H1 (cell line): ENCODE data around the gene COX19. TPM values are rescaled to one million over a fixed set of nuclear protein-coding genes. Genes with fewer than 3 reads are reported as not detected.
A peak's percentile ranks its signal among the peaks of the same experiment; 100 is the strongest.

Experiments
- CTCF ChIA-PET: fragments of 300-600 bp; sonication (Branson Sonifier 250); formaldehyde crosslinking; loops from one replicate; lab custom pipeline; 2021; ENCODE audit not compliant: partially characterized antibody; lab: Charles Lee
- POLR2A ChIA-PET: fragments of 300-600 bp; sonication (Branson Sonifier 250); formaldehyde crosslinking; loops from one replicate; lab custom pipeline; 2021; ENCODE audit warnings: inconsistent platforms; ENCODE audit not compliant: partially characterized antibody; lab: Charles Lee
- DNase-seq, 2 experiments: peaks; one replicate each; pipeline versions ENCODE4 v3.0.0 to v3.0.0-alpha.2; 2010 to 2022; ENCODE audit warnings: low spot score in 2 of 2, low read depth in 1 of 2, mixed read lengths in 1 of 2
- FAIRE-seq: peaks from 2 replicates; lab custom pipeline; 2011; peaks lifted over from hg19 to GRCh38; lab: Jason Lieb, UNC
- H2AFZ ChIP-seq: 2 replicates; pipeline ENCODE4 v1.8.1; 2012; ENCODE audit warnings: low read length, inconsistent platforms
- H2AK5ac ChIP-seq: 2 replicates; pipeline ENCODE4 v1.6.1; 2013; ENCODE audit warnings: low read depth, low read length
- H2BK120ac ChIP-seq: replicated peaks from 2 replicates; pipeline ENCODE3; 2013; ENCODE audit warnings: low read depth, low read length, inconsistent platforms
- H2BK12ac ChIP-seq: 2 replicates; pipeline ENCODE4 v1.6.1; 2013; ENCODE audit warnings: low read depth, low read length
- H2BK15ac ChIP-seq: 2 replicates; pipeline ENCODE4 v1.6.1; 2013; ENCODE audit warnings: low read length
- H2BK20ac ChIP-seq: 2 replicates; pipeline ENCODE4 v1.6.1; 2013; ENCODE audit warnings: low read length
- H2BK5ac ChIP-seq: 2 replicates; pipeline ENCODE4 v1.6.1; 2013; ENCODE audit warnings: low read depth, low read length
- H3K14ac ChIP-seq: 2 replicates; pipeline ENCODE4 v1.6.1; 2013; ENCODE audit warnings: inconsistent platforms; ENCODE audit not compliant: insufficient read length
- H3K18ac ChIP-seq: 2 replicates; pipeline ENCODE4 v1.6.1; 2013; ENCODE audit warnings: low read length; ENCODE audit errors: extremely low read depth
- H3K23ac ChIP-seq: 2 replicates; pipeline ENCODE4 v1.6.1; 2013; ENCODE audit warnings: inconsistent platforms; ENCODE audit not compliant: insufficient read length
- H3K23me2 ChIP-seq: 2 replicates; pipeline ENCODE4 v1.6.1; 2013; ENCODE audit warnings: low read depth, low read length
- H3K27ac ChIP-seq: 2 replicates; pipeline ENCODE4 v1.6.1; 2011; ENCODE audit warnings: low read depth, low read length, inconsistent platforms
- H3K27me3 ChIP-seq, 4 experiments: replicated peaks in 1 of 4; 1 replicate in 1 of 4; 2 replicates in 3 of 4; pipeline versions ENCODE4 v1.6.1 to v1.8.1; 2011 to 2013; ENCODE audit warnings: low read length in 3 of 4, mild to moderate bottlenecking in 3 of 4, inconsistent platforms in 2 of 4, mixed read lengths in 2 of 4, moderate library complexity in 1 of 4; ENCODE audit not compliant: control insufficient read depth in 3 of 4, insufficient read depth in 3 of 4; ENCODE audit errors: extremely low read depth in 1 of 4
- H3K36me3 ChIP-seq, 4 experiments: 2 replicates each; pipeline versions ENCODE4 v1.6.1 to v1.8.1; 2011 to 2013; ENCODE audit warnings: mild to moderate bottlenecking in 4 of 4, low read length in 3 of 4, moderate library complexity in 2 of 4, control low read depth in 1 of 4, inconsistent platforms in 1 of 4; ENCODE audit not compliant: insufficient read depth in 4 of 4, control insufficient read depth in 2 of 4
- H3K4ac ChIP-seq: replicated peaks from 2 replicates; pipeline ENCODE3; 2013; ENCODE audit warnings: low read length, low read depth, mixed read lengths, inconsistent platforms; ENCODE audit not compliant: insufficient read length
- H3K4me1 ChIP-seq, 4 experiments: replicated peaks in 1 of 4; 1 replicate in 1 of 4; 2 replicates in 3 of 4; pipeline versions ENCODE4 v1.6.1 to v1.8.1; 2011 to 2013; ENCODE audit warnings: low read length in 3 of 4, inconsistent platforms in 2 of 4, mixed read lengths in 1 of 4; ENCODE audit not compliant: insufficient read depth in 4 of 4, control insufficient read depth in 3 of 4
- H3K4me2 ChIP-seq, 2 experiments: 2 replicates each; pipeline versions ENCODE4 v1.6.1 to v1.8.1; 2011 to 2013; ENCODE audit warnings: low read depth in 2 of 2, low read length in 2 of 2, control low read depth in 1 of 2, inconsistent platforms in 1 of 2, mild to moderate bottlenecking in 1 of 2; ENCODE audit not compliant: insufficient read depth in 1 of 2
- H3K4me3 ChIP-seq, 4 experiments: fragments of 200-600, 300-600 bp in 1 of 4; sonication (generic), shearing (Covaris generic), sonication (Bioruptor Twin) in 1 of 4; 2 replicates each; pipeline versions ENCODE4 v1.5.1 to v1.8.1; 2011 to 2016; ENCODE audit warnings: low read length in 4 of 4, low read depth in 3 of 4, control low read depth in 2 of 4, inconsistent platforms in 2 of 4, mild to moderate bottlenecking in 2 of 4, mixed read lengths in 1 of 4, moderate library complexity in 1 of 4; ENCODE audit not compliant: insufficient read depth in 2 of 4; ENCODE audit errors: extremely low read depth in 1 of 4
- H3K56ac ChIP-seq: replicated peaks from 2 replicates; pipeline ENCODE3; 2013; ENCODE audit warnings: low read depth, mild to moderate bottlenecking, mixed read lengths, low read length, inconsistent platforms; ENCODE audit not compliant: insufficient read length
- H3K79me1 ChIP-seq: 2 replicates; pipeline ENCODE4 v1.6.1; 2013; ENCODE audit warnings: low read depth, low read length, control low read depth
- H3K79me2 ChIP-seq, 2 experiments: 2 replicates each; pipeline versions ENCODE4 v1.6.1 to v1.8.1; 2012 to 2013; ENCODE audit warnings: low read length in 2 of 2, mild to moderate bottlenecking in 2 of 2, inconsistent platforms in 1 of 2; ENCODE audit not compliant: insufficient read depth in 2 of 2, control insufficient read depth in 1 of 2
- H3K9ac ChIP-seq, 4 experiments: replicated peaks in 1 of 4; 1 replicate in 1 of 4; 2 replicates in 3 of 4; pipeline versions ENCODE4 v1.6.1 to v1.8.1; 2011 to 2013; ENCODE audit warnings: low read depth in 3 of 4, low read length in 3 of 4, control low read depth in 2 of 4, mild to moderate bottlenecking in 2 of 4, moderate library complexity in 2 of 4, inconsistent platforms in 1 of 4; ENCODE audit errors: extremely low read depth in 1 of 4
- H3K9me3 ChIP-seq, 2 experiments: 2 replicates each; pipeline versions ENCODE4 v1.6.1 to v1.8.1; 2012 to 2013; ENCODE audit warnings: mild to moderate bottlenecking in 2 of 2, moderate library complexity in 2 of 2, control low read depth in 1 of 2, inconsistent platforms in 1 of 2, low read depth in 1 of 2, low read length in 1 of 2, mixed read lengths in 1 of 2; ENCODE audit not compliant: insufficient read depth in 2 of 2
- H4K20me1 ChIP-seq, 2 experiments: replicated peaks in 1 of 2; 2 replicates each; pipeline versions ENCODE3 to v1.8.1; 2011 to 2013; ENCODE audit warnings: inconsistent platforms in 2 of 2, low read length in 2 of 2, mild to moderate bottlenecking in 1 of 2; ENCODE audit not compliant: insufficient read depth in 2 of 2, control insufficient read depth in 1 of 2
- H4K5ac ChIP-seq: 2 replicates; pipeline ENCODE4 v1.6.1; 2013; ENCODE audit warnings: low read length, low read depth, mixed read lengths, inconsistent platforms; ENCODE audit not compliant: insufficient read length
- H4K8ac ChIP-seq: 2 replicates; pipeline ENCODE4 v1.8.0; 2013; ENCODE audit warnings: mild to moderate bottlenecking, moderate library complexity, low read length, inconsistent platforms; ENCODE audit not compliant: insufficient read depth; ENCODE audit errors: extremely low read depth
- H4K91ac ChIP-seq: replicated peaks from 2 replicates; pipeline ENCODE3; 2013; ENCODE audit warnings: low read length, mixed read lengths, inconsistent platforms; ENCODE audit not compliant: insufficient read length
- ASH2L ChIP-seq: fragments of 200-600, 300-600 bp; sonication (generic); IDR thresholded peaks from one replicate; pipeline ENCODE4 v1.7.1; 2017; ENCODE audit warnings: low read length
- BACH1 ChIP-seq: IDR thresholded peaks from 2 replicates; pipeline ENCODE4 v1.6.1; 2012; ENCODE audit warnings: low read length, improper control_type of control experiment
- CBX8 ChIP-seq: fragments of 300-800, 300-1000 bp; sonication (generic); IDR thresholded peaks from 2 replicates; pipeline ENCODE4 v1.7.1; 2016; ENCODE audit warnings: low read depth, low read length, borderline replicate concordance
- CHD1 ChIP-seq: IDR thresholded peaks from 2 replicates; pipeline ENCODE4 v1.6.1; 2012; ENCODE audit warnings: low read depth, low read length, improper control_type of control experiment
- GABPA ChIP-seq: IDR thresholded peaks from 2 replicates; pipeline ENCODE4 v1.6.1; 2011; ENCODE audit warnings: mild to moderate bottlenecking, low read length, moderate library complexity, borderline replicate concordance; ENCODE audit not compliant: insufficient read depth
- JUN ChIP-seq: IDR thresholded peaks from 2 replicates; pipeline ENCODE4 v1.6.1; 2011; ENCODE audit warnings: low read depth, mild to moderate bottlenecking, improper control_type of control experiment, low read length
- KDM1A ChIP-seq: fragments of 200-600, 300-600 bp; sonication (generic); IDR thresholded peaks from 2 replicates; pipeline ENCODE4 v1.7.1; 2016; ENCODE audit warnings: mild to moderate bottlenecking, low read length, borderline replicate concordance
- RFX5 ChIP-seq: IDR thresholded peaks from 2 replicates; pipeline ENCODE4 v1.6.1; 2011; ENCODE audit warnings: low read depth, low read length, improper control_type of control experiment, borderline replicate concordance
- TBP ChIP-seq: IDR thresholded peaks from 2 replicates; pipeline ENCODE4 v1.6.1; 2011; ENCODE audit warnings: low read depth, low read length, improper control_type of control experiment
- USF2 ChIP-seq: IDR thresholded peaks from 2 replicates; pipeline ENCODE4 v1.6.1; 2011; ENCODE audit warnings: low read length, improper control_type of control experiment
- WGBS, 2 experiments: shearing (Covaris generic) in 1 of 2; methylation state at CpG; one replicate each; pipeline versions ENCODE4 v1.1.6 to v1.1.7; 2013 to 2015; ENCODE audit warnings: low lambda C conversion rate in 2 of 2, mixed read lengths in 2 of 2, inconsistent platforms in 1 of 2, low coverage in 1 of 2, missing lambda C conversion rate in 1 of 2; ENCODE audit not compliant: insufficient replicate concordance in 2 of 2, insufficient coverage in 1 of 2, insufficient read length in 1 of 2; ENCODE audit errors: extremely low coverage in 1 of 2, missing lambda C conversion rate in 1 of 2; 5-methylcytosine and 5-hydroxymethylcytosine counted together
- polyA plus RNA-seq, 7 experiments: library from polyadenylated mRNA; depleted of rRNA in 3 of 7; stranded (reverse) in 5 of 7; unstranded in 2 of 7; fragments of >200 nt in 5 of 7; fragments of 200-250 nt in 2 of 7; gene quantifications; 1 replicate in 5 of 7; 2 replicates in 1 of 7; 4 replicates in 1 of 7; pipeline versions ENCODE4 v1.2.1 to v1.2.3, GENCODE V29; 2011 to 2013; ENCODE audit warnings: missing spikeins in 2 of 7, mixed read lengths in 2 of 7
- total RNA-seq: library from RNA; stranded (reverse); fragmentation: NEBNext Ultra II Directional; extraction: Animal tissue kit (Norgen Biotek cat#: 25700); gene quantifications from 2 replicates; pipeline ENCODE4 v1.2.1, GENCODE V29; 2021

Gene COX19
- total and polyA plus RNA-seq, 2 of the 8 experiments (the other 6 are each of a cell fraction or from before 2014, with no cell fraction given) = 3.9 to 7.9 TPM

DNA sequence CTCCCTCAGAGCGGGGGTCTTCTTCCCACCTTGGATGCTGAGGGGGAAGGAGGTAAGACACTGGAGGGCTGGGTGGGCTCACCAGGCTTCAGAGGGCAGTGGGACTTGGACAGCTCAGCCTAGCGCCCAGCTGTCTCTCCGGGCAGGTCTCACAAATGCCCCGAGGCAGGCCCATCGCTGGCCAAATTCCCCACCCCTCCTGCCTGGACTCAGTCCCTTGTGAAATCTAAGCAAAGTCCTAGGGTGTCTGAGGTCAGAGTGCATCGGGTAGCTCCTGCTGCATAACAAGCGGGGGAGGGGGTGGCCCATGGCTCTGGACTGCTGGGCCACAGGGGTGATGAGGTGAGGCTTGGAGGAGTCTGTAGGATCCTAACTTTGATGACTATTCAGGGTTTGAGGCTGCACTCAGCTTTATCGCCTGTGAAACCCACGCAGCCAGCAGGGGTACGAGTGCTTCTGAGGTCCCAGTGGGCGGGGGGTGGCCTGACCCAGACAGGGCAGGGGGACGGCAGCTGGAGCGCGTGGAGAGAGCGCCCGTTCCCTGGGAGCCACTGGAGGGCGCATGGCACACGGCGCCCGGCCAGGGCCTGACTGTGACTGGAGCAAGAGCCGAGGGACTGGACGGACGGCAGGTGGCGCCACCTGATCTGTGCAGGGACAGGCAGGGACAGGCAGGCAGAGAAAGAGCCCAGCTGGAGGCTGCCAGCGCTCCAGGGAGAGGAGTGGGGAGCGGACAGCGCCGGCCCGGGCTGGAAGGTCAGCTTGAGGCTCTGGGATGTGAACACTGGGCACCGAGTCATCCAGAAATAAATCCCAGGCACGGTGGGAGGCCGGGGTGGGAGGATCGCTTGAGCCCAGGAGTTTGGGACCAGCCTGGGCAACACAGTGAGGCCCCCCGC lies 17.6 kb upstream of the COX19 start:
- Histone ChIP-seq H3K27me3 (no peaks in the 10 kb centered on the region), H3K79me2 (no peaks in the 10 kb centered on the region), H2BK120ac (no peak overlapping the region), H3K56ac (no peak overlapping the region), H3K9ac (no peak overlapping the region), H3K18ac (no peak overlapping the region), H3K4me3 (no peak overlapping the region), H3K4me2 (0 out of 4 replicates have a peak overlapping the region, but pooled peaks of 1 of the 2 experiments have one; percentile 2), H2AFZ (no peak overlapping the region), H3K27ac (no peak overlapping the region), H3K4me1 (peaks cover 0 to 8% (median 5%) of the 10 kb centered on the region in 4 experiments; a peak in 5 of 7 replicates), H2BK5ac (no peak overlapping the region), H4K8ac (peak overlapping the region; percentile 65; the same call in 1 of the 2 replicates), H2BK15ac (peak overlapping the region; percentile 46; the same call in 1 of the 2 replicates), H2AK5ac (no peak overlapping the region), H3K4ac (no peak overlapping the region), H3K23me2 (no peaks in the 10 kb centered on the region), H3K36me3 (no peaks in the 10 kb centered on the region), H3K9me3 (no peaks in the 10 kb centered on the region), H4K5ac (no peak overlapping the region), H3K23ac (no peak overlapping the region), H2BK20ac (no peak overlapping the region), H2BK12ac (no peak overlapping the region), H3K79me1 (no peaks in the 10 kb centered on the region), H4K20me1 (no peaks in the 10 kb centered on the region), H3K14ac (no peak overlapping the region), H4K91ac (no peak overlapping the region)
- peak; percentile 65 for FAIRE-seq
- ChIA-PET CTCF (interaction anchor here (0.6 to 10.0 kb wide), 59 partner anchors 9 to 564 kb away, joined by 3 to 143 read pairs (median 7); partner anchors contain the start of genes COX19, CYP2W1 and GPR146), POLR2A (interaction anchor here (0.9 to 2.5 kb wide), 14 partner anchors 11 to 191 kb away, joined by 3 to 8 read pairs (median 4); partner anchors contain the start of genes COX19 and CYP2W1)
- peak; percentile 94 to 96 for DNase-seq
- 51% methylated on average over 17 of the region's 34 CpGs; no CpG with 5 or more reads in 1 of the 2 experiments for WGBS, 2 experiments
- TF ChIP-seq KDM1A = peak; percentile 76; the same call in 1 of the 2 replicates
- TF ChIP-seq RFX5 = no peak
- TF ChIP-seq GABPA = peak; percentile 83
- no peak for TF ChIP-seq JUN
- TF ChIP-seq BACH1 = peak; percentile 63
- TF ChIP-seq TBP = no peak; the same call in 1 of the 2 replicates
- TF ChIP-seq ASH2L = no peak
- no peak for TF ChIP-seq CHD1
- TF ChIP-seq USF2 = peak; percentile 13; the same call in 1 of the 2 replicates
- no peak for TF ChIP-seq CBX8
